CD4-positive, alpha-beta T cell treated with Interleukin-6 for 4 hours (primary cell): ENCODE results near the gene MAP4K1.
A peak's percentile ranks its signal among the peaks of the same experiment; 100 is the strongest.
"Not testable (repeated sequence)": the region's sequence is repeated elsewhere in the genome, so short reads cannot be mapped to it uniquely, and the experiment has no call there.

Experiments used
- DNase-seq: peaks from one replicate; pipeline ENCODE4 v3.0.0-alpha.2; 2020; ENCODE audit warnings: mixed read lengths

Gene MAP4K1

GRCh38 chr19:38650911-38651584 lies 33.3 kb upstream of the MAP4K1 start:
- no peak for DNase-seq

GRCh38 chr19:38650172-38650775 lies 32.5 kb upstream of the MAP4K1 start:
- no peak for DNase-seq

- no peak for DNase-seq
Measured at GRCh38 chr19:38649305-38650171, 31.8 kb upstream of the MAP4K1 start.

- DNase-seq: no peak
Measured at GRCh38 chr19:38648769-38649304, 31.1 kb upstream of the MAP4K1 start.

GRCh38 chr19:38647966-38648768 lies 30.4 kb upstream of the MAP4K1 start:
- no peak for DNase-seq

- DNase-seq: peak; percentile 100
Measured at GRCh38 chr19:38647368-38647965, 29.7 kb upstream of the MAP4K1 start, which contains the start of gene ACTN4. Gene ACTN4 (plus strand): TSS chr19:38647649. CDS start chr19:38647746, 97 bp downstream.

GRCh38 chr19:38644719-38645118 lies 27.0 kb upstream of the MAP4K1 start:
- no peak for DNase-seq

- no peak for DNase-seq
Measured at GRCh38 chr19:38642176-38642575, 24.4 kb upstream of the MAP4K1 start.

GRCh38 chr19:38640368-38640767 lies 22.6 kb upstream of the MAP4K1 start:
- no peak for DNase-seq

- DNase-seq: no peak
Measured at GRCh38 chr19:38639679-38640078, 21.9 kb upstream of the MAP4K1 start.

GRCh38 chr19:38638461-38638860 lies 20.7 kb upstream of the MAP4K1 start:
- no peak for DNase-seq

GRCh38 chr19:38635483-38636399 lies 18.0 kb upstream of the MAP4K1 start:
- no peak for DNase-seq

- peak; percentile 80 for DNase-seq
Measured at GRCh38 chr19:38634757-38635482, 17.2 kb upstream of the MAP4K1 start.

GRCh38 chr19:38632476-38633213 lies 14.9 kb upstream of the MAP4K1 start:
- DNase-seq: no peak

GRCh38 chr19:38631811-38632475 lies 14.2 kb upstream of the MAP4K1 start:
- not testable (repeated sequence) for DNase-seq

GRCh38 chr19:38631301-38631700 lies 13.5 kb upstream of the MAP4K1 start:
- not testable (repeated sequence) for DNase-seq

- no peak for DNase-seq
Measured at GRCh38 chr19:38629568-38629967, 11.8 kb upstream of the MAP4K1 start.

GRCh38 chr19:38626401-38626800 lies 8.6 kb upstream of the MAP4K1 start:
- DNase-seq: no peak

- DNase-seq: no peak
Measured at GRCh38 chr19:38624822-38625221, 7.1 kb upstream of the MAP4K1 start.
